ENCODE measurements around the gene SLC48A1. TPM values are rescaled to one million over a fixed set of nuclear protein-coding genes. Genes with fewer than 3 reads are reported as not detected.

Gene SLC48A1
- polyA plus RNA-seq, 1 of the 3 experiments (the other 2 are of a cell fraction) = 7.3 TPM

- H3K9me2 ChIP-seq = no peaks in the 10 kb centered on the region
- peaks cover 14 to 30% of the 10 kb centered on the region in 2 experiments; a peak in 3 of 4 replicates for H3K4me1 ChIP-seq (ENCODE audit: control insufficient read depth in 1 of 2, insufficient read depth in 2 of 2, low read depth in 1 of 2, low read length in 1 of 2)
- CTCF ChIA-PET = interaction anchor here (0.6 to 22.9 kb wide), 5 partner anchors 6 to 427 kb away, joined by 3 to 1294 read pairs (median 313); partner anchors contain the start of genes ENDOU, RAPGEF3 and RPAP3
- no peaks in the 10 kb centered on the region for H3K79me2 ChIP-seq (ENCODE audit: insufficient read depth)
- POLR2A ChIA-PET = interaction anchor here (0.5 kb wide), 1 partner anchor 12 kb away, joined by 4 read pairs; no protein-coding TSS in a partner anchor
- 89% methylated on average over 6 of the region's 6 CpGs for WGBS (ENCODE audit: low lambda C conversion rate)
- H3K9ac ChIP-seq = no peak overlapping the region
- H3K27ac ChIP-seq (ENCODE audit: low read depth in 2 of 2, low read length in 1 of 2) = no peak overlapping the region
- H4K20me1 ChIP-seq (ENCODE audit: insufficient read depth) = no peaks in the 10 kb centered on the region
- no peaks in the 10 kb centered on the region for H3K9me3 ChIP-seq
- H3K4me2 ChIP-seq = no peak overlapping the region
- no peak for TF ChIP-seq EZH2phosphoT487 (IDR thresholded peaks at IDR 0.05; ENCODE audit: borderline replicate concordance, low read depth)
- no peak for TF ChIP-seq RFX5 (IDR thresholded peaks at IDR 0.05; ENCODE audit: low read length)
- TF ChIP-seq ELF1 (IDR thresholded peaks at IDR 0.05) = no peak
- TF ChIP-seq, protein P1, sequence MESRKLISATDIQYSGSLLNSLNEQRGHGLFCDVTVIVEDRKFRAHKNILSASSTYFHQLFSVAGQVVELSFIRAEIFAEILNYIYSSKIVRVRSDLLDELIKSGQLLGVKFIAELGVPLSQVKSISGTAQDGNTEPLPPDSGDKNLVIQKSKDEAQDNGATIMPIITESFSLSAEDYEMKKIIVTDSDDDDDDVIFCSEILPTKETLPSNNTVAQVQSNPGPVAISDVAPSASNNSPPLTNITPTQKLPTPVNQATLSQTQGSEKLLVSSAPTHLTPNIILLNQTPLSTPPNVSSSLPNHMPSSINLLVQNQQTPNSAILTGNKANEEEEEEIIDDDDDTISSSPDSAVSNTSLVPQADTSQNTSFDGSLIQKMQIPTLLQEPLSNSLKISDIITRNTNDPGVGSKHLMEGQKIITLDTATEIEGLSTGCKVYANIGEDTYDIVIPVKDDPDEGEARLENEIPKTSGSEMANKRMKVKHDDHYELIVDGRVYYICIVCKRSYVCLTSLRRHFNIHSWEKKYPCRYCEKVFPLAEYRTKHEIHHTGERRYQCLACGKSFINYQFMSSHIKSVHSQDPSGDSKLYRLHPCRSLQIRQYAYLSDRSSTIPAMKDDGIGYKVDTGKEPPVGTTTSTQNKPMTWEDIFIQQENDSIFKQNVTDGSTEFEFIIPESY (IDR thresholded peaks at IDR 0.05; ENCODE audit: borderline replicate concordance, low read depth) = no peak
- TF ChIP-seq RCOR1 (IDR thresholded peaks at IDR 0.05; ENCODE audit: low read length) = no peak
- TF ChIP-seq RXRA (IDR thresholded peaks at IDR 0.05; ENCODE audit: borderline replicate concordance, low read depth) = no peak
- TF ChIP-seq, protein P2, sequence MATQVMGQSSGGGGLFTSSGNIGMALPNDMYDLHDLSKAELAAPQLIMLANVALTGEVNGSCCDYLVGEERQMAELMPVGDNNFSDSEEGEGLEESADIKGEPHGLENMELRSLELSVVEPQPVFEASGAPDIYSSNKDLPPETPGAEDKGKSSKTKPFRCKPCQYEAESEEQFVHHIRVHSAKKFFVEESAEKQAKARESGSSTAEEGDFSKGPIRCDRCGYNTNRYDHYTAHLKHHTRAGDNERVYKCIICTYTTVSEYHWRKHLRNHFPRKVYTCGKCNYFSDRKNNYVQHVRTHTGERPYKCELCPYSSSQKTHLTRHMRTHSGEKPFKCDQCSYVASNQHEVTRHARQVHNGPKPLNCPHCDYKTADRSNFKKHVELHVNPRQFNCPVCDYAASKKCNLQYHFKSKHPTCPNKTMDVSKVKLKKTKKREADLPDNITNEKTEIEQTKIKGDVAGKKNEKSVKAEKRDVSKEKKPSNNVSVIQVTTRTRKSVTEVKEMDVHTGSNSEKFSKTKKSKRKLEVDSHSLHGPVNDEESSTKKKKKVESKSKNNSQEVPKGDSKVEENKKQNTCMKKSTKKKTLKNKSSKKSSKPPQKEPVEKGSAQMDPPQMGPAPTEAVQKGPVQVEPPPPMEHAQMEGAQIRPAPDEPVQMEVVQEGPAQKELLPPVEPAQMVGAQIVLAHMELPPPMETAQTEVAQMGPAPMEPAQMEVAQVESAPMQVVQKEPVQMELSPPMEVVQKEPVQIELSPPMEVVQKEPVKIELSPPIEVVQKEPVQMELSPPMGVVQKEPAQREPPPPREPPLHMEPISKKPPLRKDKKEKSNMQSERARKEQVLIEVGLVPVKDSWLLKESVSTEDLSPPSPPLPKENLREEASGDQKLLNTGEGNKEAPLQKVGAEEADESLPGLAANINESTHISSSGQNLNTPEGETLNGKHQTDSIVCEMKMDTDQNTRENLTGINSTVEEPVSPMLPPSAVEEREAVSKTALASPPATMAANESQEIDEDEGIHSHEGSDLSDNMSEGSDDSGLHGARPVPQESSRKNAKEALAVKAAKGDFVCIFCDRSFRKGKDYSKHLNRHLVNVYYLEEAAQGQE (IDR thresholded peaks at IDR 0.05; ENCODE audit: low read depth, low read length) = no peak
- no peak for TF ChIP-seq PBX3 (IDR thresholded peaks at IDR 0.05)
- TF ChIP-seq SMC3 (IDR thresholded peaks at IDR 0.05; ENCODE audit: low read depth, low read length) = no peak
- TF ChIP-seq NFIC (IDR thresholded peaks at IDR 0.05; ENCODE audit: borderline replicate concordance) = no peak
- TF ChIP-seq TAF1 (IDR thresholded peaks at IDR 0.05; ENCODE audit: borderline replicate concordance, low read depth, low read length) = no peak
- no peaks in the 10 kb centered on the region for H3K27me3 ChIP-seq (ENCODE audit: insufficient read depth)
- H3F3A ChIP-seq (replicated peaks; ENCODE audit: insufficient read depth) = no peaks in the 10 kb centered on the region
- no peak overlapping the region for H2AFZ ChIP-seq (ENCODE audit: low read depth)
- no peaks in the 10 kb centered on the region for H3K36me3 ChIP-seq (replicated peaks in 1 of 2; ENCODE audit: control insufficient read depth in 1 of 2, insufficient read depth in 2 of 2, low read length in 1 of 2)
- DNase-seq = no peak
- H3K4me3 ChIP-seq (ENCODE audit: low read depth in 2 of 2, low read length in 1 of 2) = no peak overlapping the region
Measured at GRCh38 chr12:47771304-47771703, 1.7 kb upstream of the SLC48A1 start.

Measured in SK-N-SH (cell line).